GM18868 (cell line): ENCODE results near the gene COL8A1.
"Not testable (repeated sequence)": the region's sequence is repeated elsewhere in the genome, so short reads cannot be mapped to it uniquely, and the experiment has no call there.

Source experiments
- ATAC-seq: cut with Tn5 transposase; IDR thresholded peaks from one replicate; pipeline ENCODE4 v1.9.1; 2021; ENCODE audit warnings: mild to moderate bottlenecking, moderate library complexity; ENCODE audit not compliant: unreplicated experiment

The COL8A1 gene

GRCh38 chr3:99836681-99837080, 198.3 kb downstream of the COL8A1 start:
- no peak for ATAC-seq

- ATAC-seq: no peak
Measured at GRCh38 chr3:99837715-99838114, 199.3 kb downstream of the COL8A1 start.

- ATAC-seq: no peak
Measured at GRCh38 chr3:99838755-99839154, 200.4 kb downstream of the COL8A1 start.

GRCh38 chr3:99839613-99840012, 201.2 kb downstream of the COL8A1 start:
- no peak for ATAC-seq

GRCh38 chr3:99841949-99842348, 203.6 kb downstream of the COL8A1 start:
- ATAC-seq: not testable (repeated sequence)

GRCh38 chr3:99842826-99843589, 204.6 kb downstream of the COL8A1 start:
- ATAC-seq: peak; percentile 61

GRCh38 chr3:99843590-99844258, 205.3 kb downstream of the COL8A1 start:
- no peak for ATAC-seq

- peak; percentile 24 for ATAC-seq
Measured at GRCh38 chr3:99845331-99845730, 206.9 kb downstream of the COL8A1 start.

GRCh38 chr3:99845999-99846398, 207.6 kb downstream of the COL8A1 start:
- ATAC-seq: no peak

GRCh38 chr3:99846477-99847160, 208.2 kb downstream of the COL8A1 start:
- ATAC-seq: no peak

GRCh38 chr3:99848433-99848832, 210.0 kb downstream of the COL8A1 start:
- no peak for ATAC-seq
